IPS-18a (cell line): ENCODE measurements around the gene FHIT.

ENCODE experiments used
- H3K27ac ChIP-seq: one replicate; pipeline ENCODE4 v1.5.1; 2013; ENCODE audit warnings: low read length
- H3K27me3 ChIP-seq: one replicate; pipeline ENCODE4 v1.6.1; 2013; ENCODE audit warnings: mild to moderate bottlenecking, low read length; ENCODE audit not compliant: control insufficient read depth, insufficient read depth
- H3K36me3 ChIP-seq: one replicate; pipeline ENCODE4 v1.6.1; 2013; ENCODE audit warnings: low read depth, low read length; ENCODE audit not compliant: control insufficient read depth
- H3K4me1 ChIP-seq: one replicate; pipeline ENCODE4 v1.6.1; 2013; ENCODE audit warnings: low read depth, low read length; ENCODE audit not compliant: control insufficient read depth
- H3K4me3 ChIP-seq: one replicate; pipeline ENCODE4 v1.5.1; 2013; ENCODE audit warnings: low read length
- H3K9ac ChIP-seq: one replicate; pipeline ENCODE4 v1.6.1; 2013; ENCODE audit warnings: mild to moderate bottlenecking, low read length, moderate library complexity
- H3K9me3 ChIP-seq: one replicate; pipeline ENCODE4 v1.6.1; 2013; ENCODE audit warnings: low read depth, low read length; ENCODE audit not compliant: control insufficient read depth

The FHIT gene

GRCh38 chr3:60980342-60980692 lies 270.9 kb downstream of the FHIT start:
- H3K36me3 ChIP-seq, result no peaks in the 10 kb centered on the region
- H3K9ac ChIP-seq, result no peak overlapping the region
- H3K27ac ChIP-seq, result no peak overlapping the region

GRCh38 chr3:60979461-60980341 lies 271.6 kb downstream of the FHIT start:
- no peak overlapping the region for H3K27ac ChIP-seq
- H3K27me3 ChIP-seq, result no peaks in the 10 kb centered on the region
- no peaks in the 10 kb centered on the region for H3K36me3 ChIP-seq
- H3K9ac ChIP-seq, result no peak overlapping the region
- H3K4me1 ChIP-seq, result no peaks in the 10 kb centered on the region
- no peak overlapping the region for H3K4me3 ChIP-seq
- no peaks in the 10 kb centered on the region for H3K9me3 ChIP-seq

More at GRCh38 chr3:60980342-60980692, 270.9 kb downstream of the FHIT start:
- Histone ChIP-seq H3K4me1 (no peaks in the 10 kb centered on the region), H3K4me3 (no peak overlapping the region), H3K9me3 (no peaks in the 10 kb centered on the region), H3K27me3 (no peaks in the 10 kb centered on the region)

- no peaks in the 10 kb centered on the region for H3K27me3 ChIP-seq
- H3K36me3 ChIP-seq, result no peaks in the 10 kb centered on the region
- no peak overlapping the region for H3K27ac ChIP-seq
Measured at GRCh38 chr3:60973321-60973720, 277.9 kb downstream of the FHIT start.

GRCh38 chr3:60972599-60972998 lies 278.7 kb downstream of the FHIT start:
- H3K4me1 ChIP-seq, result no peaks in the 10 kb centered on the region
- no peak overlapping the region for H3K4me3 ChIP-seq
- H3K9ac ChIP-seq, result no peak overlapping the region
- H3K36me3 ChIP-seq, result no peaks in the 10 kb centered on the region
- no peaks in the 10 kb centered on the region for H3K27me3 ChIP-seq
- H3K9me3 ChIP-seq, result no peaks in the 10 kb centered on the region
- H3K27ac ChIP-seq, result no peak overlapping the region

More at GRCh38 chr3:60973321-60973720, 277.9 kb downstream of the FHIT start:
- Histone ChIP-seq H3K9me3 (no peaks in the 10 kb centered on the region), H3K4me1 (no peaks in the 10 kb centered on the region), H3K9ac (no peak overlapping the region), H3K4me3 (no peak overlapping the region)

DNA sequence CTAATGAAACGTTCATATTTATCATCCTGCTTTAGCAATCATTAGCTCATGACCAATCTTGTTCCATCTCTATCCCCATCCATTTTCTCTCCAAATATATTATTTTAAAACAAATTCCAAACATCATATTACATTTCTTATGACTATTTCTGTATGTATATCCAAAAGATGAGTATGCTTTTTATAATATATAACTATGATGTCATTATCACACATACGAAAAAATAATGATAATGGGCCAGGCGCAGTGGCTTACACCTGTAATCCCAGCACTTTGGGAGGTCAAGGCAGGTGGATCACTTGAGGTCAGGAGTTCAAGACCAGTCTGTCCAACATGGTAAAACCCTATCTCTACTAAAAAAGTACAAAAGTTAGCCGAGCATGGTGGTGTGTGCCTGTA lies 280.4 kb downstream of the FHIT start:
- H3K27ac ChIP-seq, result no peak overlapping the region
- no peaks in the 10 kb centered on the region for H3K36me3 ChIP-seq

GRCh38 chr3:60967141-60967540 lies 284.1 kb downstream of the FHIT start:
- Histone ChIP-seq H3K27me3 (no peaks in the 10 kb centered on the region), H3K9ac (no peak overlapping the region), H3K27ac (no peak overlapping the region), H3K4me3 (no peak overlapping the region), H3K4me1 (no peaks in the 10 kb centered on the region), H3K36me3 (no peaks in the 10 kb centered on the region), H3K9me3 (no peaks in the 10 kb centered on the region)

More for the DNA sequence above, 280.4 kb downstream of the FHIT start:
- Histone ChIP-seq H3K9me3 (no peaks in the 10 kb centered on the region), H3K4me3 (no peak overlapping the region), H3K4me1 (no peaks in the 10 kb centered on the region), H3K9ac (no peak overlapping the region), H3K27me3 (no peaks in the 10 kb centered on the region)

- Histone ChIP-seq H3K27me3 (no peaks in the 10 kb centered on the region), H3K9me3 (no peaks in the 10 kb centered on the region), H3K36me3 (no peaks in the 10 kb centered on the region), H3K4me1 (peaks cover 9% of the 10 kb centered on the region), H3K4me3 (no peak overlapping the region), H3K9ac (no peak overlapping the region), H3K27ac (no peak overlapping the region)
Measured at GRCh38 chr3:60957541-60957940, 293.7 kb downstream of the FHIT start.

DNA sequence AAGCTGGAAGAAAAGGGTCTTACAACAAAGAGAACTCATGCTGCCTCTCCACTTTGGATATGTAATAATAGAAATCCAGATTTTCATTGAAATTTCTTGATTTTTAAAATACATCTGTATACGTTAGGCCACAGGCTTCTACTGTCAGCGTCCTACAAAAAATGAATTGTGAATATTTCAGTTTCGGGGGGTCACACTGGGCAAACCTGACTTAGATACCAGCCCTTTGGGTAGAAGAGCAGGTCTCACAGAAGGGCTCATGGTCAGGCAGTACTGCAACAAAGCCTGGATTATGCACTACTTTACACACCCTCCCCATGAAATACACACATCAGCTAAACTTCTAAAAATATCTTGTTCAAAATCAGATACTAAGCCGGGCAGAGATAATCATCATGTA lies 294.5 kb downstream of the FHIT start:
- Histone ChIP-seq H3K4me1 (peaks cover 9% of the 10 kb centered on the region), H3K36me3 (no peaks in the 10 kb centered on the region), H3K9ac (no peak overlapping the region), H3K4me3 (no peak overlapping the region), H3K27me3 (no peaks in the 10 kb centered on the region), H3K9me3 (no peaks in the 10 kb centered on the region), H3K27ac (no peak overlapping the region)

DNA sequence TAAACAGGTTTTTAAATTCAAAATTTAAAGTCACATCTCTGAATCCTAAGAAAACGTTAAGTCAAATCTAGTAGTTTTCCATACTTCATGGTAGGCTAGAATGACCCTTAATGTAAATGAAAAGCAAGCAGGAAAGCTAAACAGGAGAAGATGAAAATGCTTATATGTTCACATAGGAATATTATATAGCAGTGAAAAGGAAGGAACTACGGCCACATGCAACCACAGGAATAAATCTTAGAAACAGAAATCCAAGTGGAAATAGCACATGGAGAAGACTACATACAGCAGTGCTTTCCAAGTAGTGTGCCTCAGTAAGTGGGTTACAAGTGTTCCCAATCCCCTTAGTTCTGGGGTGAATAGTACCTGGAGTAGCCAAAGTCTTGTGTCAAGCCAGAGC lies 296.2 kb downstream of the FHIT start:
- Histone ChIP-seq H3K27ac (no peak overlapping the region), H3K9ac (no peak overlapping the region), H3K27me3 (no peaks in the 10 kb centered on the region), H3K4me3 (no peak overlapping the region), H3K4me1 (peaks cover 9% of the 10 kb centered on the region), H3K36me3 (no peaks in the 10 kb centered on the region), H3K9me3 (no peaks in the 10 kb centered on the region)

GRCh38 chr3:60954048-60954447 lies 297.2 kb downstream of the FHIT start:
- no peaks in the 10 kb centered on the region for H3K27me3 ChIP-seq
- no peaks in the 10 kb centered on the region for H3K9me3 ChIP-seq
- H3K27ac ChIP-seq, result no peak overlapping the region
- H3K36me3 ChIP-seq, result no peaks in the 10 kb centered on the region
- H3K9ac ChIP-seq, result no peak overlapping the region
- H3K4me3 ChIP-seq, result no peak overlapping the region
- peaks cover 3% of the 10 kb centered on the region for H3K4me1 ChIP-seq

- no peaks in the 10 kb centered on the region for H3K4me1 ChIP-seq
- H3K9ac ChIP-seq, result no peak overlapping the region
- no peaks in the 10 kb centered on the region for H3K9me3 ChIP-seq
- no peaks in the 10 kb centered on the region for H3K27me3 ChIP-seq
- no peak overlapping the region for H3K4me3 ChIP-seq
- no peak overlapping the region for H3K27ac ChIP-seq
- H3K36me3 ChIP-seq, result no peaks in the 10 kb centered on the region
Measured at GRCh38 chr3:60953351-60953750, 297.9 kb downstream of the FHIT start.

DNA sequence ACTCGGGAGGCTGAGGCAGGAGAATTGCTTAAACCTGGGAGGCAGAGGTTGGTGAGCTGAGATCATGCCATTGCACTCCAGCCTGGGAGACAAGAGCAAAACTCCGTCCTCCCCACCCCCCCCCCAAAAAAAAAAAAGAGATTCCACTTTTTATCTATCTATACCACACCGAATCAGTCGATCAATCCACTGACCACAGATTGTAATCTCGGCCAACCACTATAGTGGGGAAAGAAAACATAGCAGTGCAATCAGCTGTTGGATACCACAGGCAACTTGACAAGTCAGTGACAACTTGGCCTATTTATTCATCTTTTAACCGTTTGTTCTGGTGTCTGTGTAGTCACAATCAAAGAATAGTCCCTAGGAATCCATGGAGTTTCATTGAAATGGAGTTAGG lies 299.2 kb downstream of the FHIT start:
- H3K27me3 ChIP-seq, result no peaks in the 10 kb centered on the region
- no peak overlapping the region for H3K4me3 ChIP-seq
- H3K27ac ChIP-seq, result no peak overlapping the region
- no peaks in the 10 kb centered on the region for H3K4me1 ChIP-seq
- no peaks in the 10 kb centered on the region for H3K36me3 ChIP-seq
- H3K9me3 ChIP-seq, result no peaks in the 10 kb centered on the region
- H3K9ac ChIP-seq, result no peak overlapping the region
